Panc1 (cell line): ENCODE measurements around the gene LMF1. TPM values are rescaled to one million over a fixed set of nuclear protein-coding genes. Genes with fewer than 3 reads are reported as not detected.

Source experiments
- ATAC-seq: fragments of 200-7000 bp; cut with Tn5 transposase; 2 replicates; pipeline ENCODE4 v1.9.1; 2020; ENCODE audit warnings: mild to moderate bottlenecking, moderate library complexity
- BruUV-seq: library from RNA; stranded (reverse); fragments of 400-500 nt; replicated peaks from 2 replicates; lab custom pipeline; 2021; lab: Mats Ljungman, UMichigan
- CTCF ChIA-PET: fragments of 300-600 bp; sonication (Branson Sonifier 250); formaldehyde crosslinking; loops from one replicate; lab custom pipeline; 2022; ENCODE audit warnings: antibody characterized with exemption; lab: Charles Lee
- POLR2A ChIA-PET: fragments of 300-600 bp; sonication (Branson Sonifier 250); formaldehyde crosslinking; loops from one replicate; lab custom pipeline; 2022; ENCODE audit warnings: antibody characterized with exemption; lab: Charles Lee
- DNase-seq: peaks from one replicate; pipeline ENCODE4 v3.0.0-alpha.2; 2010; ENCODE audit warnings: low read depth, low spot score
- H3K27ac ChIP-seq: 2 replicates; pipeline ENCODE4 v1.5.1; 2011; ENCODE audit warnings: mild to moderate bottlenecking, low read length, inconsistent platforms
- H3K27me3 ChIP-seq: fragments of 200-500 bp; sonication (Bioruptor generic); 2 replicates; pipeline ENCODE4 v1.6.0; 2014; ENCODE audit warnings: low read length, inconsistent platforms; ENCODE audit not compliant: control insufficient read depth, insufficient read depth
- H3K36me3 ChIP-seq: fragments of 200-500 bp; sonication (Bioruptor generic); 2 replicates; pipeline ENCODE4 v1.5.1; 2014; ENCODE audit warnings: inconsistent platforms, mild to moderate bottlenecking, low read length, moderate library complexity; ENCODE audit not compliant: control insufficient read depth, insufficient read depth
- H3K4me1 ChIP-seq: 2 replicates; pipeline ENCODE4 v1.5.1; 2011; ENCODE audit warnings: inconsistent platforms, mild to moderate bottlenecking, low read length, moderate library complexity; ENCODE audit not compliant: control insufficient read depth, insufficient read depth
- H3K4me3 ChIP-seq, 2 experiments: 2 replicates each; pipeline ENCODE4 v1.5.1; 2011 to 2012; ENCODE audit warnings: low read depth in 2 of 2, low read length in 2 of 2, mild to moderate bottlenecking in 2 of 2, inconsistent platforms in 1 of 2, moderate library complexity in 1 of 2
- H3K9me3 ChIP-seq: fragments of 200-500 bp; sonication (Bioruptor generic); 2 replicates; pipeline ENCODE4 v1.5.1; 2014; ENCODE audit warnings: low read depth, mild to moderate bottlenecking, inconsistent platforms, low read length, moderate library complexity; ENCODE audit not compliant: control insufficient read depth, insufficient read depth
- POLR2AphosphoS5 ChIP-seq: IDR thresholded peaks from 2 replicates; pipeline ENCODE4 v1.6.1; 2012; ENCODE audit warnings: mild to moderate bottlenecking, low read depth, low read length, moderate library complexity
- SIN3A ChIP-seq: IDR thresholded peaks from 2 replicates; pipeline ENCODE4 v1.6.1; 2012; ENCODE audit warnings: low read depth, mild to moderate bottlenecking, low read length, moderate library complexity, borderline replicate concordance; ENCODE audit not compliant: insufficient read depth
- TCF7L2 ChIP-seq: IDR thresholded peaks from 2 replicates; pipeline ENCODE4 v1.6.1; 2011; ENCODE audit warnings: mild to moderate bottlenecking, low read depth, low read length, inconsistent platforms
- in situ Hi-C: cut with HindIII; loops from 2 replicates; pipeline ENCODE4 v1.10.0; 2016; ENCODE audit warnings: low sequenced_read_pairs, low pct_unique_long_range_greater_than_20kb
- intact Hi-C: fragments of 100-400 bp; cut with micrococcal nuclease; formaldehyde crosslinking; loops from one replicate; pipeline ENCODE4 v1.10.0; 2022; ENCODE audit not compliant: unreplicated experiment
- total RNA-seq: library from RNA; stranded (reverse); gene quantifications from one replicate; pipeline ENCODE4 v1.2.1, GENCODE V29; 2021; ENCODE audit not compliant: unreplicated experiment
- TF ChIP-seq, protein P1 (sequence below): fragments of 450-650 bp; IDR thresholded peaks from 2 replicates; pipeline ENCODE4 v1.5.1; 2017; ENCODE audit warnings: mild to moderate bottlenecking
- TF ChIP-seq, protein P2 (sequence below), 2 experiments: IDR thresholded peaks; 2 replicates each; pipeline ENCODE4 v1.6.1; 2011 to 2012; ENCODE audit warnings: low read depth in 2 of 2, control low read depth in 1 of 2, low read length in 1 of 2, mild to moderate bottlenecking in 1 of 2, moderate library complexity in 1 of 2; ENCODE audit not compliant: insufficient read depth in 1 of 2

Gene LMF1
- total RNA-seq, 1 experiment from 2014 or later: 24.3 TPM

DNA sequence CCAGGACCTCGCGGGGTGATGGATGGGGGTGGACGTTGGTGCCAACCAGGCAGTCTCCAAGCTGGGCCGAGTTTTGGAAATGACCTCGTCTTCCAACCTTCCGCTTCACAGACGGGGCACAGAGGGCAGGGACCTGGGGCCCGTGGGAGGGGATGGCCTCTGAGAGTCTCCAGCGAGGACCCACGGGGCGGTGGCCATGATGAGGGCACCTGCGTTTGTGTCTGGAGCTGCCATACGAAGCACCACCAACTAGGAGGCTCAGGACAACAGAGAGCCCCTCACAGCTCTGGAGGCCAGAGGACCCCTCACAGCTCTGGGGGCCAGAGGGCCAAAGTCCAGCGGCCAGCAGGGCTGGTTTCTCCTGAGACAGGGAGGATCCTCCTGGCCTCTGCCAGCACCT, 37.3 kb upstream of the LMF1 start:
- intact Hi-C loops (no loop called here), in situ Hi-C loops (no loop called here)
- TF ChIP-seq, protein P1, sequence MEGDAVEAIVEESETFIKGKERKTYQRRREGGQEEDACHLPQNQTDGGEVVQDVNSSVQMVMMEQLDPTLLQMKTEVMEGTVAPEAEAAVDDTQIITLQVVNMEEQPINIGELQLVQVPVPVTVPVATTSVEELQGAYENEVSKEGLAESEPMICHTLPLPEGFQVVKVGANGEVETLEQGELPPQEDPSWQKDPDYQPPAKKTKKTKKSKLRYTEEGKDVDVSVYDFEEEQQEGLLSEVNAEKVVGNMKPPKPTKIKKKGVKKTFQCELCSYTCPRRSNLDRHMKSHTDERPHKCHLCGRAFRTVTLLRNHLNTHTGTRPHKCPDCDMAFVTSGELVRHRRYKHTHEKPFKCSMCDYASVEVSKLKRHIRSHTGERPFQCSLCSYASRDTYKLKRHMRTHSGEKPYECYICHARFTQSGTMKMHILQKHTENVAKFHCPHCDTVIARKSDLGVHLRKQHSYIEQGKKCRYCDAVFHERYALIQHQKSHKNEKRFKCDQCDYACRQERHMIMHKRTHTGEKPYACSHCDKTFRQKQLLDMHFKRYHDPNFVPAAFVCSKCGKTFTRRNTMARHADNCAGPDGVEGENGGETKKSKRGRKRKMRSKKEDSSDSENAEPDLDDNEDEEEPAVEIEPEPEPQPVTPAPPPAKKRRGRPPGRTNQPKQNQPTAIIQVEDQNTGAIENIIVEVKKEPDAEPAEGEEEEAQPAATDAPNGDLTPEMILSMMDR: no peak
- TF ChIP-seq, protein P2, sequence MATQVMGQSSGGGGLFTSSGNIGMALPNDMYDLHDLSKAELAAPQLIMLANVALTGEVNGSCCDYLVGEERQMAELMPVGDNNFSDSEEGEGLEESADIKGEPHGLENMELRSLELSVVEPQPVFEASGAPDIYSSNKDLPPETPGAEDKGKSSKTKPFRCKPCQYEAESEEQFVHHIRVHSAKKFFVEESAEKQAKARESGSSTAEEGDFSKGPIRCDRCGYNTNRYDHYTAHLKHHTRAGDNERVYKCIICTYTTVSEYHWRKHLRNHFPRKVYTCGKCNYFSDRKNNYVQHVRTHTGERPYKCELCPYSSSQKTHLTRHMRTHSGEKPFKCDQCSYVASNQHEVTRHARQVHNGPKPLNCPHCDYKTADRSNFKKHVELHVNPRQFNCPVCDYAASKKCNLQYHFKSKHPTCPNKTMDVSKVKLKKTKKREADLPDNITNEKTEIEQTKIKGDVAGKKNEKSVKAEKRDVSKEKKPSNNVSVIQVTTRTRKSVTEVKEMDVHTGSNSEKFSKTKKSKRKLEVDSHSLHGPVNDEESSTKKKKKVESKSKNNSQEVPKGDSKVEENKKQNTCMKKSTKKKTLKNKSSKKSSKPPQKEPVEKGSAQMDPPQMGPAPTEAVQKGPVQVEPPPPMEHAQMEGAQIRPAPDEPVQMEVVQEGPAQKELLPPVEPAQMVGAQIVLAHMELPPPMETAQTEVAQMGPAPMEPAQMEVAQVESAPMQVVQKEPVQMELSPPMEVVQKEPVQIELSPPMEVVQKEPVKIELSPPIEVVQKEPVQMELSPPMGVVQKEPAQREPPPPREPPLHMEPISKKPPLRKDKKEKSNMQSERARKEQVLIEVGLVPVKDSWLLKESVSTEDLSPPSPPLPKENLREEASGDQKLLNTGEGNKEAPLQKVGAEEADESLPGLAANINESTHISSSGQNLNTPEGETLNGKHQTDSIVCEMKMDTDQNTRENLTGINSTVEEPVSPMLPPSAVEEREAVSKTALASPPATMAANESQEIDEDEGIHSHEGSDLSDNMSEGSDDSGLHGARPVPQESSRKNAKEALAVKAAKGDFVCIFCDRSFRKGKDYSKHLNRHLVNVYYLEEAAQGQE (IDR thresholded peaks at IDR 0.05; ENCODE audit: insufficient read depth in 1 of 2, low read depth in 2 of 2, low read length in 1 of 2): no peak
- no peak for TF ChIP-seq TCF7L2
- TF ChIP-seq POLR2AphosphoS5: no peak
- no peak for TF ChIP-seq SIN3A
- BruUV-seq: no TSS peak
- Histone ChIP-seq H3K9me3 (no peaks in the 10 kb centered on the region), H3K36me3 (no peaks in the 10 kb centered on the region), H3K27me3 (no peaks in the 10 kb centered on the region), H3K4me3 (no peak overlapping the region), H3K27ac (no peak overlapping the region), H3K4me1 (peaks cover 5% of the 10 kb centered on the region)
- ChIA-PET CTCF (no interaction called here), POLR2A (no interaction called here)
- no peak for DNase-seq
- no peak for ATAC-seq

DNA sequence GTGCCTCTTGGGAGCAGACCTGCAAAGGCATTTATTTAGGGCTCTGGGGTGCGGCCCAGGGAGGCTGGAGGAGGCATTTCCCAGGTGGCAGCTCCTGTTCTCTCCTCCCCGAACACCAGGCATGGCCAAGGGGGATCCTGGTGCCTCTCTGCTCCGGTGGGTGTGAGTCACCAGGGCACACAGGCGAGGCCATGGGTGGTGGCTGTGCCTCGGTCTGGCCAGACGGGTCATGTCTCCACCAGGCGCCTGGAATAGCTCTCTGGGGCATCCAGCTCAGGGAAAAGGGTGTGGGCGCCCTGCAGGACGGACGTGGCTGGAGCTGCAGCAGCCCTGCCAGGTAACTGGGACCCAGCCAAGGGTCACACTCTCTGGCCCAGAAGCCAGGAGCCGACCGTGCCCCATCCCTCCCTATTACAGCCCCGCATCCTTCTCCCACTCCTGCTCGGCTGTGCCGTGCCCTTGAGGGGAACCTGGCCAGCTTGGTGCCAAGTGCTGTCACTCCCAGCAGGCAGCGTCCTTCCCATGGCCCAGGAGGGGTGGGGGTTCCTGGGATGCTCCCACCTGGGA, 36.6 kb upstream of the LMF1 start:
- in situ Hi-C loops: no loop called here
- BruUV-seq: no TSS peak
- intact Hi-C loops: no loop called here
- ChIA-PET POLR2A (no interaction called here), CTCF (no interaction called here)
- Histone ChIP-seq H3K27me3 (no peaks in the 10 kb centered on the region), H3K27ac (no peak overlapping the region), H3K9me3 (no peaks in the 10 kb centered on the region), H3K4me1 (peaks cover 12% of the 10 kb centered on the region), H3K36me3 (no peaks in the 10 kb centered on the region), H3K4me3 (no peak overlapping the region)
- DNase-seq: no peak
- ATAC-seq: no peak
- no peak for TF ChIP-seq TCF7L2
- TF ChIP-seq SIN3A: no peak
- TF ChIP-seq, protein P1: no peak
- TF ChIP-seq POLR2AphosphoS5: no peak
- TF ChIP-seq, protein P2 (IDR thresholded peaks at IDR 0.05; ENCODE audit: insufficient read depth in 1 of 2, low read depth in 2 of 2, low read length in 1 of 2): no peak
